RWPE1 (cell line): ENCODE data around the gene RAD51AP2.
"Not testable (repeated sequence)": the region's sequence is repeated elsewhere in the genome, so short reads cannot be mapped to it uniquely, and the experiment has no call there.

Experiments
- CTCF ChIA-PET: fragments of 350-600 bp; sonication (Branson Sonifier 250); formaldehyde crosslinking; extraction: SDS; loops from one replicate; lab custom pipeline; 2021; lab: Yijun Ruan, JAX
- POLR2A ChIA-PET: fragments of 400-600 bp; formaldehyde crosslinking; extraction: SDS; loops from one replicate; lab custom pipeline; 2020; ENCODE audit warnings: antibody characterized with exemption; ENCODE audit not compliant: low non-redundant PET; lab: Yijun Ruan, JAX
- DNase-seq: peaks from one replicate; pipeline ENCODE4 v3.0.0; 2012; ENCODE audit warnings: low spot score
- H3K27ac ChIP-seq: fragments of 450-650 bp; 2 replicates; pipeline ENCODE4 v1.5.1; 2017
- TF ChIP-seq, protein P1 (sequence below): fragments of 450-650 bp; conservative IDR thresholded peaks from 2 replicates; pipeline ENCODE4 v1.5.1; 2017; ENCODE audit warnings: low read depth, mild to moderate bottlenecking

Gene RAD51AP2

GRCh38 chr2:17495590-17495989, 22.6 kb downstream of the RAD51AP2 start:
- DNase-seq = peak; percentile 36
- TF ChIP-seq, protein P1, sequence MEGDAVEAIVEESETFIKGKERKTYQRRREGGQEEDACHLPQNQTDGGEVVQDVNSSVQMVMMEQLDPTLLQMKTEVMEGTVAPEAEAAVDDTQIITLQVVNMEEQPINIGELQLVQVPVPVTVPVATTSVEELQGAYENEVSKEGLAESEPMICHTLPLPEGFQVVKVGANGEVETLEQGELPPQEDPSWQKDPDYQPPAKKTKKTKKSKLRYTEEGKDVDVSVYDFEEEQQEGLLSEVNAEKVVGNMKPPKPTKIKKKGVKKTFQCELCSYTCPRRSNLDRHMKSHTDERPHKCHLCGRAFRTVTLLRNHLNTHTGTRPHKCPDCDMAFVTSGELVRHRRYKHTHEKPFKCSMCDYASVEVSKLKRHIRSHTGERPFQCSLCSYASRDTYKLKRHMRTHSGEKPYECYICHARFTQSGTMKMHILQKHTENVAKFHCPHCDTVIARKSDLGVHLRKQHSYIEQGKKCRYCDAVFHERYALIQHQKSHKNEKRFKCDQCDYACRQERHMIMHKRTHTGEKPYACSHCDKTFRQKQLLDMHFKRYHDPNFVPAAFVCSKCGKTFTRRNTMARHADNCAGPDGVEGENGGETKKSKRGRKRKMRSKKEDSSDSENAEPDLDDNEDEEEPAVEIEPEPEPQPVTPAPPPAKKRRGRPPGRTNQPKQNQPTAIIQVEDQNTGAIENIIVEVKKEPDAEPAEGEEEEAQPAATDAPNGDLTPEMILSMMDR = no peak
- ChIA-PET POLR2A (no interaction called here), CTCF (no interaction called here)
- no peak overlapping the region for H3K27ac ChIP-seq

GRCh38 chr2:17490165-17490564, 28.1 kb downstream of the RAD51AP2 start:
- POLR2A ChIA-PET, H3K27ac ChIP-seq, DNase-seq, CTCF ChIA-PET: not testable (repeated sequence)

DNA sequence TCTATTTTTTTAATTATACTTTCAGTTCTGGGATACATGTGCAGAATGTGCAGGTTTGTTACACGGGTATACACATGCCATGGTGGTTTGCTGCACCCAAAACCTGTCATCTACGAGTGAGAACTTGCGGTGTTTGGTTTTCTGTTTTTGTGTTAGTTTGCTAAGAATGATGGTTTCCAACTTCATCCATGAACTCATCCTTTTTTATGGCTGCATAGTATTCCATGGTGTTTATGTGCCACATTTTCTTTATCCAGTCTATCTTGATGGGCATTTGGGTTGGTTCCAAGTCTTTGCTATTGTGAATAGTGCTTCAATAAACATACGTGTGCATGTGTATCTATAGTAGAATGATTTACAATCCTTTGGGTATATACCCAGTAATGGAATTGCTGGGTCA, 29.6 kb downstream of the RAD51AP2 start:
- DNase-seq, POLR2A ChIA-PET, H3K27ac ChIP-seq, CTCF ChIA-PET: not testable (repeated sequence)

DNA sequence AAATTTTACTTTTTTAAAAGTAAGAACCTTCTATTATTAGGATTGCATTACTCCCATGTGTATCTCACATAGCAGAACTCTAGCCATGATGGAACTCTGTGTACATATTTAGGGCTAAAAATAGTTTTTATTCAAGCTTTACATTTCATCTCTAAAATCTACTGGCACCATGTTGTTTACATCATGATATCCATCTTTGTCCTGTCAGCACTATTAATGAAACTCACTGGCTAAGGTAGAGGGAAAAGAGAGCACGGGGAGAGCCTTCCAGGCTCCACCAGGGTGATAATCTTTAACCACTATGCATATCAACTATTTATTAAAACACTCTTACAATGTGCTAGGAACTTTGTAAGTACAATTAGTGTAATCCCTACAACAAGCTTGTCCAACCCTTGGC, 34.7 kb downstream of the RAD51AP2 start:
- CTCF ChIA-PET = no interaction called here
- TF ChIP-seq, protein P1 = no peak
- H3K27ac ChIP-seq = no peak overlapping the region
- DNase-seq = no peak
- POLR2A ChIA-PET = no interaction called here

DNA sequence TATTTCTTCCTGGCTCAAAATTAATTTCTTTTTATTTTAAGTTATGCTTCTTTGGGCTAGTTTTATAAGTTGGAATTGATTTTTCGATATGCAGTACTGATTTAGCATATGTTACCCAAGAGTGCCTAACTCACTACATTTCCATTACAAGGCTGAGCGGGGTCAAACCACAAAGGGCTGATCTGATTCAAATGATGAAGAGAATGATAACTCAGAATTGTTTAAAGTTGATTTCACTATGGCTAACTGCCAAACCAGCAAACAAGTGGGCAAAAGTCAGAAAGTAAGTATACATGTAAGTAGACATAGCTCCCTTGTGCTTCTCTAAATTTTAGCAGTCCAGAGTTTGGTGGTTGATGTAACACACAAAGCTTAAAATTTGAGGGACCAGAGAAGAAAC, 35.6 kb downstream of the RAD51AP2 start:
- DNase-seq = no peak
- CTCF ChIA-PET = no interaction called here
- H3K27ac ChIP-seq = no peak overlapping the region
- POLR2A ChIA-PET = no interaction called here
- TF ChIP-seq, protein P1 = no peak

- DNase-seq = peak; percentile 18
- CTCF ChIA-PET = no interaction called here
- TF ChIP-seq, protein P1 = no peak
- POLR2A ChIA-PET = no interaction called here
- H3K27ac ChIP-seq = no peak overlapping the region
Measured at GRCh38 chr2:17479875-17480274, 38.4 kb downstream of the RAD51AP2 start.

DNA sequence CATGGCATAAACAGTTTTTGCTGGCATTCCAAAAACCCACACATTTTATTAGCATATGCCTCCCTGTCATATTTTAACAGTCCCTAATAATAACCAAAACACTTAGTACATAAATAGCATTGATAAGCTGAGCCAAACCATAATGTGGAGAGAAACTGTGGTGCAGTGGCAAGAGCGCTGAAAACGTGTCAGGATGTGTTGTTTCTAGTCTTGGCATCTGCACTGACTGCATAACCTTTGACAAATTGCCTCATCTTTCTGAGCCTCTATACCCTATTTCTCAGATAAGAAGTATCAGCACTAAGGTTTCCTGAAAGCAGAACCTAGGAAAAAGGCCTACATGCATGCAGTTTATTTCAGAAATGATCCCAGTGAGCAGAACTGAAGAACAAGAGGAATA, 41.4 kb downstream of the RAD51AP2 start:
- no peak for DNase-seq
- ChIA-PET POLR2A (no interaction called here), CTCF (no interaction called here)
- no peak overlapping the region for H3K27ac ChIP-seq
- TF ChIP-seq, protein P1 = no peak

DNA sequence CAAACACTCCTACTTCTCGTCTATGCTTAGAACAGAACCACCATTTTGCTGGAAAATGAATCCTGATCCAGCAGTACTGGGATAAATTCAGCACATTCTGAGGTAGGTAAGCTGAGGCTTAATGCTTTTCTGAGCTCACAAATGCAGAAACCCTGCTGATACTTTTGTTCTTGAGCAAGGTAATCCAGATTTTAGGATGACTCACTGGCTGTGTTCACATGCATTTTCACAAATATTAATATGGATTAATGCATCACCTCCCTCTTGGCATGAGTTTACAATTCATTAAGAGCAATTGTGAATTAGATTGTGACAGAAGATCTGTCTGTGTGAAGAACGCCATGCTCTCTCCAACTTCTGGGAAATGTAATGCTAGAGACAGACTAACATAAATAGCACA, 42.2 kb downstream of the RAD51AP2 start:
- no peak for DNase-seq
- no peak overlapping the region for H3K27ac ChIP-seq
- TF ChIP-seq, protein P1 = no peak
- ChIA-PET POLR2A (no interaction called here), CTCF (no interaction called here)
